Panc1 (cell line): ENCODE measurements around the gene KLHDC7A. TPM values are rescaled to one million over a fixed set of nuclear protein-coding genes. Genes with fewer than 3 reads are reported as not detected.

Experiments used
- ATAC-seq: fragments of 200-7000 bp; cut with Tn5 transposase; 2 replicates; pipeline ENCODE4 v1.9.1; 2020; ENCODE audit warnings: mild to moderate bottlenecking, moderate library complexity
- BruUV-seq: library from RNA; stranded (reverse); fragments of 400-500 nt; replicated peaks from 2 replicates; lab custom pipeline; 2021; lab: Mats Ljungman, UMichigan
- CTCF ChIA-PET: fragments of 300-600 bp; sonication (Branson Sonifier 250); formaldehyde crosslinking; loops from one replicate; lab custom pipeline; 2022; ENCODE audit warnings: antibody characterized with exemption; lab: Charles Lee
- POLR2A ChIA-PET: fragments of 300-600 bp; sonication (Branson Sonifier 250); formaldehyde crosslinking; loops from one replicate; lab custom pipeline; 2022; ENCODE audit warnings: antibody characterized with exemption; lab: Charles Lee
- DNase-seq: peaks from one replicate; pipeline ENCODE4 v3.0.0-alpha.2; 2010; ENCODE audit warnings: low read depth, low spot score
- H3K27ac ChIP-seq: 2 replicates; pipeline ENCODE4 v1.5.1; 2011; ENCODE audit warnings: mild to moderate bottlenecking, low read length, inconsistent platforms
- H3K27me3 ChIP-seq: fragments of 200-500 bp; sonication (Bioruptor generic); 2 replicates; pipeline ENCODE4 v1.6.0; 2014; ENCODE audit warnings: low read length, inconsistent platforms; ENCODE audit not compliant: control insufficient read depth, insufficient read depth
- H3K36me3 ChIP-seq: fragments of 200-500 bp; sonication (Bioruptor generic); 2 replicates; pipeline ENCODE4 v1.5.1; 2014; ENCODE audit warnings: inconsistent platforms, mild to moderate bottlenecking, low read length, moderate library complexity; ENCODE audit not compliant: control insufficient read depth, insufficient read depth
- H3K4me1 ChIP-seq: 2 replicates; pipeline ENCODE4 v1.5.1; 2011; ENCODE audit warnings: inconsistent platforms, mild to moderate bottlenecking, low read length, moderate library complexity; ENCODE audit not compliant: control insufficient read depth, insufficient read depth
- H3K4me3 ChIP-seq, 2 experiments: 2 replicates each; pipeline ENCODE4 v1.5.1; 2011 to 2012; ENCODE audit warnings: low read depth in 2 of 2, low read length in 2 of 2, mild to moderate bottlenecking in 2 of 2, inconsistent platforms in 1 of 2, moderate library complexity in 1 of 2
- H3K9me3 ChIP-seq: fragments of 200-500 bp; sonication (Bioruptor generic); 2 replicates; pipeline ENCODE4 v1.5.1; 2014; ENCODE audit warnings: low read depth, mild to moderate bottlenecking, inconsistent platforms, low read length, moderate library complexity; ENCODE audit not compliant: control insufficient read depth, insufficient read depth
- CTCF ChIP-seq: fragments of 450-650 bp; IDR thresholded peaks from 2 replicates; pipeline ENCODE4 v1.5.1; 2017; ENCODE audit warnings: mild to moderate bottlenecking
- POLR2AphosphoS5 ChIP-seq: IDR thresholded peaks from 2 replicates; pipeline ENCODE4 v1.6.1; 2012; ENCODE audit warnings: mild to moderate bottlenecking, low read depth, low read length, moderate library complexity
- SIN3A ChIP-seq: IDR thresholded peaks from 2 replicates; pipeline ENCODE4 v1.6.1; 2012; ENCODE audit warnings: low read depth, mild to moderate bottlenecking, low read length, moderate library complexity, borderline replicate concordance; ENCODE audit not compliant: insufficient read depth
- TCF7L2 ChIP-seq: IDR thresholded peaks from 2 replicates; pipeline ENCODE4 v1.6.1; 2011; ENCODE audit warnings: mild to moderate bottlenecking, low read depth, low read length, inconsistent platforms
- in situ Hi-C: cut with HindIII; loops from 2 replicates; pipeline ENCODE4 v1.10.0; 2016; ENCODE audit warnings: low sequenced_read_pairs, low pct_unique_long_range_greater_than_20kb
- intact Hi-C: fragments of 100-400 bp; cut with micrococcal nuclease; formaldehyde crosslinking; loops from one replicate; pipeline ENCODE4 v1.10.0; 2022; ENCODE audit not compliant: unreplicated experiment
- total RNA-seq: library from RNA; stranded (reverse); gene quantifications from one replicate; pipeline ENCODE4 v1.2.1, GENCODE V29; 2021; ENCODE audit not compliant: unreplicated experiment
- TF ChIP-seq, protein P1 (sequence below), 2 experiments: IDR thresholded peaks; 2 replicates each; pipeline ENCODE4 v1.6.1; 2011 to 2012; ENCODE audit warnings: low read depth in 2 of 2, control low read depth in 1 of 2, low read length in 1 of 2, mild to moderate bottlenecking in 1 of 2, moderate library complexity in 1 of 2; ENCODE audit not compliant: insufficient read depth in 1 of 2

Gene KLHDC7A
- total RNA-seq, 1 experiment from 2014 or later: 0.31 TPM

DNA sequence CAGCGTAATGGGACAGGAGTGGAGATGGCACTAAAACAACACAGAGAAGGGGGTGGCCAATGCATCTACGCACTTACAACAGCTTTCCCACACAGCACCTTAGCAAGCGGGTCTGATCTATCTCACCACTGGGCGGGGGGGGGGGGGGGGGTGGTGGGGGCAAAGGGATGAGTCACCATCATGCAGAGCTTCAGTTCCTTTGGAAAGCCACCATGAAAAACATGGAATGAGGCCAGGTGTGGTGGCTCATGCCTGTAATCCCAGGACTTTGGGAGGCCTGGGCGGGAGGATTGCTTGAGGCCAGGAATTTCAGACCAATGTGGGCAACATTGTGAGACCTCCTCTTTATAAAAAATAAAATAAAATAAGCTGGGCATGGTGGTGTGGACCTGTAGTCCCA, 47.2 kb downstream of the KLHDC7A start:
- in situ Hi-C loops (no loop called here), intact Hi-C loops (no loop called here)
- Histone ChIP-seq H3K27ac (no peak overlapping the region), H3K27me3 (peaks cover 26% of the 10 kb centered on the region), H3K36me3 (no peaks in the 10 kb centered on the region), H3K4me3 (no peak overlapping the region), H3K9me3 (no peaks in the 10 kb centered on the region), H3K4me1 (no peaks in the 10 kb centered on the region)
- TF ChIP-seq SIN3A: no peak
- no peak for TF ChIP-seq TCF7L2
- TF ChIP-seq CTCF: no peak
- TF ChIP-seq POLR2AphosphoS5: no peak
- TF ChIP-seq, protein P1, sequence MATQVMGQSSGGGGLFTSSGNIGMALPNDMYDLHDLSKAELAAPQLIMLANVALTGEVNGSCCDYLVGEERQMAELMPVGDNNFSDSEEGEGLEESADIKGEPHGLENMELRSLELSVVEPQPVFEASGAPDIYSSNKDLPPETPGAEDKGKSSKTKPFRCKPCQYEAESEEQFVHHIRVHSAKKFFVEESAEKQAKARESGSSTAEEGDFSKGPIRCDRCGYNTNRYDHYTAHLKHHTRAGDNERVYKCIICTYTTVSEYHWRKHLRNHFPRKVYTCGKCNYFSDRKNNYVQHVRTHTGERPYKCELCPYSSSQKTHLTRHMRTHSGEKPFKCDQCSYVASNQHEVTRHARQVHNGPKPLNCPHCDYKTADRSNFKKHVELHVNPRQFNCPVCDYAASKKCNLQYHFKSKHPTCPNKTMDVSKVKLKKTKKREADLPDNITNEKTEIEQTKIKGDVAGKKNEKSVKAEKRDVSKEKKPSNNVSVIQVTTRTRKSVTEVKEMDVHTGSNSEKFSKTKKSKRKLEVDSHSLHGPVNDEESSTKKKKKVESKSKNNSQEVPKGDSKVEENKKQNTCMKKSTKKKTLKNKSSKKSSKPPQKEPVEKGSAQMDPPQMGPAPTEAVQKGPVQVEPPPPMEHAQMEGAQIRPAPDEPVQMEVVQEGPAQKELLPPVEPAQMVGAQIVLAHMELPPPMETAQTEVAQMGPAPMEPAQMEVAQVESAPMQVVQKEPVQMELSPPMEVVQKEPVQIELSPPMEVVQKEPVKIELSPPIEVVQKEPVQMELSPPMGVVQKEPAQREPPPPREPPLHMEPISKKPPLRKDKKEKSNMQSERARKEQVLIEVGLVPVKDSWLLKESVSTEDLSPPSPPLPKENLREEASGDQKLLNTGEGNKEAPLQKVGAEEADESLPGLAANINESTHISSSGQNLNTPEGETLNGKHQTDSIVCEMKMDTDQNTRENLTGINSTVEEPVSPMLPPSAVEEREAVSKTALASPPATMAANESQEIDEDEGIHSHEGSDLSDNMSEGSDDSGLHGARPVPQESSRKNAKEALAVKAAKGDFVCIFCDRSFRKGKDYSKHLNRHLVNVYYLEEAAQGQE (IDR thresholded peaks at IDR 0.05; ENCODE audit: insufficient read depth in 1 of 2, low read depth in 2 of 2, low read length in 1 of 2): no peak
- BruUV-seq: no TSS peak
- ChIA-PET POLR2A (no interaction called here), CTCF (no interaction called here)
- ATAC-seq (no peak), DNase-seq (no peak)

GRCh38 chr1:18528616-18529015, 47.9 kb downstream of the KLHDC7A start:
- TF ChIP-seq CTCF (no peak), SIN3A (no peak), TCF7L2 (no peak)
- TF ChIP-seq, protein P1 (IDR thresholded peaks at IDR 0.05; ENCODE audit: insufficient read depth in 1 of 2, low read depth in 2 of 2, low read length in 1 of 2): no peak
- Histone ChIP-seq H3K9me3 (no peaks in the 10 kb centered on the region), H3K4me1 (no peaks in the 10 kb centered on the region), H3K36me3 (no peaks in the 10 kb centered on the region), H3K27me3 (peaks cover 28% of the 10 kb centered on the region), H3K27ac (no peak overlapping the region), H3K4me3 (no peak overlapping the region)
- intact Hi-C loops (no loop called here), in situ Hi-C loops (no loop called here)
- ATAC-seq: no peak
- no TSS peak for BruUV-seq
- ChIA-PET CTCF (no interaction called here), POLR2A (no interaction called here)
- no peak for DNase-seq
